Measurements from ENCODE around the gene PAXX.
"Not testable (repeated sequence)": the region's sequence is repeated elsewhere in the genome, so short reads cannot be mapped to it uniquely, and the experiment has no call there.

Gene PAXX

GRCh38 chr9:136983167-136983566, 9.1 kb upstream of the PAXX start:
- DNase-seq, result no peak

DNA sequence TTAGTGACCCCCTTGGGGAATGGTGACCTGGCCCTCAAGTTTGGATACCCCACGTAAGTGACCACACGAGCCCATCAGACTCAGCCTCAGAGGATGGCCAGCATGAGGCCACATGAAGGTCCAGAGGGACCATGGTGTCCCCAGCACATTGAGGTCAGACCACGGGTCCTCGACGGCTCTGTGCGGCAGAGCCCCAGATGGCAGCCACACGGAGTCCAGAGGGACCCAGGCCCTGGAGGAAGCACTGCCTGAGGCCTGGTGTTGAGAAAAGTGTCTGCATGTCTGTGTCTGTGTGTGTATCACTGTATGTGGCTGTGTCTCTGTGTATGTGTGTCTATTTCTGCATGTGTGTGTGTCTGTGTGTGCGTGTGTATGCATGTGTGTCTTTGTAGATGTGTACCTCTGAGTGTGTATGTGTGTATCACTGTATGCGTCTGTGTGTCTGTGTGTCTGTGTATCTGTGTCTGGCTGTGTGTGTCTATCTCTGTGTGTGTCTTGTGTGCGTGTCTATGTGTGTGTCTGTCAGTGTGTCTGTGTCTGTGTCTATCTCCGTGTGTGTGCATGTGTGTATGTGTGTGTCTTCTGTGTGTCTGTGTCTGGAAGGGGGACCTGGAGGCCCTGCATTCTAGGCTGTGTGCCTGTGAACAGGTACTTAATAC, 8.4 kb upstream of the PAXX start:
- DNase-seq, result no peak

- DNase-seq, result no peak
Observed at GRCh38 chr9:136984464-136985026, 7.7 kb upstream of the PAXX start.

DNA sequence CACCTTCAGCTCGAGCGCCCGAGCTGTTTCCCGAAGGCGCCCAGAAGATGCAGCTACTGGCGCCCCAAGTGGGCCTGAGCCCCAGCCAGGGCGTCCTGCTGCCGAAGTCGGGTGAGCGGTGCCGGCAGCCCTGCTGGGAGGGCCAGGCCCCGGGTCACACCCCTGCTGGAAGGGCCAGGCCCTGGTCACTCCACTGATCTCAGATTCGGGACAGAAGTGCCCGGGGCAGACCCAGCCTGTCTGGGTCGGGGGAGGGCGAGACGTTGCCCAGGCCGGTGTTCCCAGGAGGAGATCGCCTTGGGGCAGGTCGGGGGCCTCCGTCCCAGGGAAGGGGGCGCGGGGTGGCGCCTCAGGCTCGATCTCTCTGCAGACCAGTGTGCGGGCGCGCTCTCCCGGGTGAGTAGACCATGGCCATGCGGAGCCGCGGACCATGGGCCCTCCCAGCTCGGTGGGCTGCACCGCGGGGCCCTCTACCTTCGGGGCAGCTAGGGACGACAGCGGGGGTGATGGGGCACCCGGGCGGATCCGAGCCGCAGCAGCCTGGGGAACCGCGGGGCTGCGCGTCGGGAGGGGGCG, 7.1 kb upstream of the PAXX start:
- DNase-seq, result no peak

DNA sequence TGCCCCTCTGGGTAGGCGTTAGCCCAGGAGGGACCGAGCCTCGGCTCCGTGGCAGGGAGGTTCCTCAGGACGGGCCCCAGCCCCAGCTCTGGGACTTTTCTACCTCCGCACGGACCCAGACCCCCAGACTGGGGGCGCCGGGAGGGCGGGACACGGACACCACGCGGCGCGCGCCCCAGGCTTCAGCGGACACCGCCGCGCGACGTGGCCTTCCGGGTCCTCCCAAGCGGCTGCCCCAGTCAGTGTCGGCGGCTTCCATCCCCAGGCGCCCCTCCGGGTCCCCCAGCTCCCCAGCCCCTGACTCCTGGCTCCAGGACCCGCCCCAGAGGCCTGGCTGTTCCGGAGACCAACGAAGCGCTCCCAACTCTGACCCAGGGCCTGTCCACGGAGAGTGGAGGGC, 6.4 kb upstream of the PAXX start:
- no peak for DNase-seq

DNA sequence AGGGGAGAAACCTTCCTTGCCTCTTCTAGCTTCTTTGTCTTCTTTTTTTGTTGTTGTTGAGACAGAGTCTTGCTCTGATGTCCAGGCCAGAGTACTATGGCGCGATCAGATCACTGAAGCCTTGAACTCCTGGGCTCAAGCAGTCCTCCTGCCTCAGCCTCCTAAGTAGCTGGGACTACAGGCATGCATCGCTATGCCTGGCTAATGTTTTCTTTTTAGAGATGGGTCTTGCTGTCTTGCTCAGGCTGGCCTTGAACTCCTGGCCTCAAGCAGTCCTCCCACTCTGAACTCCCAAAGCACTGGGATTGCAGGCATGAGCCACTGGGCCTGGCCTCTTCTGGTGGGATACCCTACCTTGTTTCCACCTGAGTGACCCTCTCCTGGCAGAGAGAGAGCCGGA, 3.4 kb upstream of the PAXX start:
- DNase-seq, result no peak

DNA sequence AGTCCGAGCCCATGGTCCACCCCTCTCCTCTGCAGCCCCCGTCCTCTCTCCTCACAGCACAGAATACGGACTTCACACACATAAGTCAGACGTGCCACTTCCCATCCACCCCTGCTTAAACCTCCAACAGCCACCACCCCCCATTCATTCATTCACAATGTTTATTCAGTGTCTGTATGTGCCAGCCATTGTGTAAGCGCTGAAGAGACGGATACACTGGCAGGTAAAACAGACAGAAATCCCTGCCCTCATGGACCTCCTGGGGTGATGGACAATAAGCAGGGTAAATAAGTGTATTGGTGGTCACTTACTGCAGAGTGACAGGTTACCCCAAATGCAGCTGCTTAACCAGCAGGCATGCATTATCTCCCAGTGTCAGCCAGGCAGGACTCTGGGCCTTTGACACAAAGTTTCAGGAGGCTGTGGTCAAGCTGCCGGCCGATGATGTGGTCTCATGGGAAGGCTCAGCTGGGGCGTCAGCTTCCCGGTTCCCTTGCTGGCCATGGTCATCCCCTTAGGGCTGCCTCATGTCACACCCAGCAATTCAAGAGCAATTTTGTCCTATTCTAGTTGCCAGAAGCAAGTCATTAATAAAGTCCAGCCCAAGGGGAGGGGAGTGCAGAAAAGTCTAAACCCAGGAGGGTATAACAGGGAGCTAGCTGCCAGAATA, 1.8 kb upstream of the PAXX start:
- DNase-seq, result no peak

DNA sequence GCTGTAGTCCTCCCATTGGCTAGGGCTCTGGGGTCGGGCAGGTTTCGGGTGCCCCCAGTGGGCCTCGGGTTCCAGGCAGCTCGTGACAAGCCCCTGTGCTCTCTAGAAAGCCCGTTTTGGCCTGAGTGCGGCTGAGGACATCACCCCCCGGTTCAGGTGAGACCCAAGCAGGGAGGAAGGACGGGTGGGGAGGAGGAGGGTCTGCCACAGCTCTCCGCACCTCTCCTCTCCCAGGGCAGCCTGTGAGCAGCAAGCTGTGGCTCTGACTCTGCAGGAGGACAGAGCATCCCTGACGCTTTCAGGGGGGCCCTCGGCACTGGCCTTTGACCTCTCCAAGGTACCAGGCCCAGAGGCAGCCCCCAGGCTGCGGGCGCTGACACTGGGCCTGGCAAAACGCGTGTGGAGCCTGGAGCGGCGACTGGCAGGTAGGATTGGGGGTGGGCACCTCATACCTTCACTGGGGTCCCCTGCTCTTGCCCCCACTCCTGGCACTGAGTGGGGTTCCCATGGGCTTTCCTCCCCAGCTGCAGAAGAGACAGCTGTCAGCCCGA, 672 bp downstream of the PAXX start:
- no peak for DNase-seq

GRCh38 chr9:136994180-136994887, 2.1 kb downstream of the PAXX start:
- DNase-seq, result no peak

DNA sequence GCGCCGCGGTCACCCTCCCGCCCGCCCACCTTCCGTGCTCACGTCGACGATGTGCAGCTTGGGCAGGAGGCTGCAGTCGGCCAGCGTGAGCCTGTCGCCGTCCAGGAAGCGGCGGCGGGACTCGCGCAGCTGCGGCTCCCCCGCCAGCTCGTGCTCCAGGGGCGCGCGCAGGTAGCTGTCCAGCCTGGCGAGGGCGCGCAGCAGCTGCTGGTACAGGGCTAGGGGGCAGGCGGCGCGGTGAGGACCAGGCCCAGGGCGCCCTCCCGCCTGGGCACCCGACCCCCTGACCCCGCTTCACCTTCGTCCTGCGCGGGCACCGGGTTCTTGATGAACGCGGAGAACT, 2.6 kb downstream of the PAXX start:
- no peak for DNase-seq

- no peak for DNase-seq
Observed at GRCh38 chr9:136995362-136995761, 3.1 kb downstream of the PAXX start.

GRCh38 chr9:136995772-136996311, 3.6 kb downstream of the PAXX start:
- DNase-seq, result no peak

- DNase-seq, result no peak
Observed at GRCh38 chr9:136996361-136997292, 4.4 kb downstream of the PAXX start, which contains the start of gene CLIC3. Gene CLIC3, minus strand, starts transcription at chr9:136996568. Its CDS starts 25 bp downstream, at chr9:136996543.

- no peak for DNase-seq
Observed at GRCh38 chr9:136997371-136997770, 5.1 kb downstream of the PAXX start.

- DNase-seq, result no peak
Observed at GRCh38 chr9:136997830-136998234, 5.6 kb downstream of the PAXX start.

- no peak for DNase-seq
Observed at GRCh38 chr9:137000177-137000930, 8.1 kb downstream of the PAXX start.

GRCh38 chr9:137001857-137002645, 9.8 kb downstream of the PAXX start:
- no peak for DNase-seq

DNA sequence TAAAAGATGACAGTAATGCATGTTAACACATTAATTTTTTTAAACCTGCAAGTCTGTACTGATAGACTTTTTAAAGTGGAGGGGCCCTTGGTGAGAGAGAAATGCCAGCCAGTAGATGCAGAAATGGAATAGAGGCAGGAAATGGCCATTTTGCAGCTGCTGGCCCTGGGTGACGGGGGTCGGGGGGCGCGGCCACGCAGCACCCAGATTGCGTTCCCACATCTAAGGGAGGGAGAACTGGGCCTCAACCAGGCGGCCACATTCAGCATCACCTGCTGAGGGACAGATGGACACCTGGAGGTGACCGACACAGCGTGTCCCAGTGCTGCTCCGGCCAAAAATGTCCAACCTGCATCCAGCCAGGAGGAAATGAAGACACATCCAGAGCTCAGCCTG, 10.4 kb downstream of the PAXX start:
- no peak for DNase-seq

DNA sequence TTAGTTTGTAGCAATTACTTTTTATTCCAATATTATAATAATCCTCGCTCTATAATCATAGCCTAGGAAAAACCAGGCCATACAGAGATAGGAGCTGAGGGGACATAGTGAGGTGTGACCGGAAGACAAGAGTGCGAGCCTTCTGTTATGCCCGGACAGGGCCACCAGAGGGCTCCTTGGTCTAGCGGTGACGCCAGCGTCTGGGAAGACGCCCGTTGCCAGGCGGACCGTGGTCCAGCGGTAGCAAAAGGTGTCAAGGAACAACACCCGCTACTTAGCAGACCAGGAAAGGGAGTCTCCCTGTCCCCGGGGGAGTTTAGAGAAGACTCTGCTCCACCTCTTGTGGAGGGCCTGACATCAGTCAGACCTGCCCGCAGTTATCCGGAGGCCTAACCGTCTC, 12.1 kb downstream of the PAXX start:
- DNase-seq, result not testable (repeated sequence)

All from NCI-H1436 (cell line).